Uterus (tissue), 2 donors: ENCODE measurements around the gene DENND4C.

ENCODE experiments used
- CTCF ChIP-seq, 4 experiments: fragments of 200-600 bp in 2 of 4; fragments of 450-650 bp in 2 of 4; sonication (generic) in 2 of 4; IDR thresholded peaks; one replicate each; pipeline ENCODE4 v1.5.1; 2016 to 2019; ENCODE audit warnings: antibody characterized with exemption in 4 of 4, mild to moderate bottlenecking in 2 of 4, moderate library complexity in 1 of 4
- POLR2A ChIP-seq, 2 donors: fragments of 450-650 bp; IDR thresholded peaks; one replicate each; pipeline ENCODE4 v1.6.1; 2016; ENCODE audit warnings: antibody characterized with exemption in 2 of 2, mild to moderate bottlenecking in 1 of 2, moderate library complexity in 1 of 2

- no peak for TF ChIP-seq POLR2A (IDR thresholded peaks at IDR 0.05)
- TF ChIP-seq CTCF (IDR thresholded peaks at IDR 0.05), result no peak
Measured at GRCh38 chr9:19180991-19181390, 49.5 kb upstream of the DENND4C start.
